CD4-positive, alpha-beta T cell treated with Interleukin-10 for 1 hour (primary cell): ENCODE measurements around the gene PLEKHO2.

Experiments used
- DNase-seq: peaks from one replicate; pipeline ENCODE4 v3.0.0-alpha.2; 2020

The PLEKHO2 gene

GRCh38 chr15:64895285-64896065 is 53.8 kb downstream of the PLEKHO2 start:
- DNase-seq: peak; percentile 72

GRCh38 chr15:64896371-64897069 is 54.8 kb downstream of the PLEKHO2 start:
- no peak for DNase-seq

GRCh38 chr15:64897345-64897985 is 55.8 kb downstream of the PLEKHO2 start:
- DNase-seq: no peak

GRCh38 chr15:64898406-64898805 is 56.7 kb downstream of the PLEKHO2 start:
- DNase-seq: no peak

- no peak for DNase-seq
Measured at GRCh38 chr15:64901141-64901540, 59.4 kb downstream of the PLEKHO2 start.

- DNase-seq: peak; percentile 77
Measured at GRCh38 chr15:64901914-64902313, 60.2 kb downstream of the PLEKHO2 start.

GRCh38 chr15:64902863-64903262 is 61.1 kb downstream of the PLEKHO2 start:
- no peak for DNase-seq

- no peak for DNase-seq
Measured at GRCh38 chr15:64903326-64903950, 61.7 kb downstream of the PLEKHO2 start.

- DNase-seq: no peak
Measured at GRCh38 chr15:64904189-64904588, 62.5 kb downstream of the PLEKHO2 start.

GRCh38 chr15:64905119-64905831 is 63.6 kb downstream of the PLEKHO2 start:
- DNase-seq: peak; percentile 80

GRCh38 chr15:64905941-64906340 is 64.2 kb downstream of the PLEKHO2 start:
- no peak for DNase-seq

GRCh38 chr15:64906402-64906801 is 64.7 kb downstream of the PLEKHO2 start:
- no peak for DNase-seq

- DNase-seq: no peak
Measured at GRCh38 chr15:64907991-64908390, 66.3 kb downstream of the PLEKHO2 start.

- DNase-seq: no peak
Measured at GRCh38 chr15:64909546-64909945, 67.8 kb downstream of the PLEKHO2 start.

- DNase-seq: peak; percentile 46
Measured at GRCh38 chr15:64911311-64912186, 69.8 kb downstream of the PLEKHO2 start, which contains the start of gene ANKDD1A. TSS of gene ANKDD1A (plus strand) at chr15:64911902. CDS start at chr15:64911931, 29 bp downstream.

GRCh38 chr15:64912379-64913325 is 70.9 kb downstream of the PLEKHO2 start:
- DNase-seq: no peak

GRCh38 chr15:64915518-64916227 is 74.0 kb downstream of the PLEKHO2 start:
- no peak for DNase-seq

- no peak for DNase-seq
Measured at GRCh38 chr15:64916365-64916764, 74.7 kb downstream of the PLEKHO2 start.

GRCh38 chr15:64917211-64917610 is 75.5 kb downstream of the PLEKHO2 start:
- no peak for DNase-seq
